HG03159 (cell line): ENCODE data around the gene SPATA20.

Experiments
- ATAC-seq: cut with Tn5 transposase; IDR thresholded peaks from one replicate; pipeline ENCODE4 v1.9.1; 2021; ENCODE audit warnings: mild to moderate bottlenecking, moderate library complexity; ENCODE audit not compliant: unreplicated experiment

Gene SPATA20

GRCh38 chr17:50594128-50594823 lies 47.3 kb downstream of the SPATA20 start:
- ATAC-seq = no peak

DNA sequence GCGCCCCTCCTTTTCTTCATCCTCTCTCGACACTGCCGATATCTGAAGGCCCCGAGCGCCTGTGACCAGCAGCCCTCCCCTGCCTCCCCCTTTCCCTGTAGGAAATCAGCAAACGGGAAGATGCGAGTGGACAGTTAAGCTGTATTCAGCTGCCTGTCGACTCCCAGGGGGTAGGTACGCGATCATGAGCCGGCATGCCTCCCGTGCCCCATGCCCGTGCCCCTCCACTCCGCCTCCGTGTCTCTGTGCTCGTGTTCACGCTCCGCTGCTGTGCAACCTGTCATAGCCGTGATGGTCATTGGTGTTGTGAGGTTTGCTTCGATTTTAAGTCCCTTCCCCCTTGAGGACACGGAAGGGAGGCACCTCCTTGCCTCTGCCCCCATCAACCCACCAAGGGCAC lies 47.9 kb downstream of the SPATA20 start:
- no peak for ATAC-seq

DNA sequence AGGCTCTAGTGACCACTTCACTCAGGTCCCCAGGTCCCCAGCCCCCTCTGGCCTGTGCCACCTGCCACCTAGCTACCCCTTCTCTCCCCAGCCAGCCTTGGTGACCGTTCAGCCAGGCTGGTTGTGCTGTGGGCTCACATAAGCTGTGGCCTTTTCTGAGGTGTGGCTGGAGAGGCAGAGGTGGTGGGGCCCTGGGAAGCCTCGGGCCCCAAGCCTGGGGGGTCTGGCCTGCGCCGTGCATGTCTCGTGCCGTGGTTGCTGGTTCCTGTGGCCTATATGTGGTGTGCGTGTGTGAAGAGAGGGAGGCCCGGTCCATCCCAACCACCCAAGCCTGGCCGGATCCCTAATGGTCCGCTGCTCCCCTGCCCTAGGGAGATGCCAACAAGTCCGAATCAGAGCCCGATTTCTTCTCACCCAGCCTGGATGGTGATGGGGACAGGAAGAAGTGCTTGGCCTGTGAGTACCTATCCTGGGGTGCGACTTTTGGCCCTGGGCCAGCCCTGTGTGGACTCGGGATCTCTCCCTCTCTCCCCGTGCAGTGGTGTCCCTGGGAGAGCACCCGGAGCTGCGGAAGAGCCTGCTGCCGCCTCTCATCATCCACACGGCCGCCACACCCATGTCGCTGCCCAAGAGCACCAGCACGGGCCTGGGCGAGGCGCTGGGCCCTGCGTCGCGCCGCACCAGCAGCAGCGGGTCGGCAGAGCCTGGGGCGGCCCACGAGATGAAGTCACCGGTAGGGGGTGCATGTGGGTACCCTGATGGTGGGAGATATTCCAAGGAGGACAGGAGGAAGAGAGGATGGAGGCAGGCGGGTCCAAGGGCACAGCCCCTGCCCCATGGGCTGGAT lies 49.4 kb downstream of the SPATA20 start:
- no peak for ATAC-seq

DNA sequence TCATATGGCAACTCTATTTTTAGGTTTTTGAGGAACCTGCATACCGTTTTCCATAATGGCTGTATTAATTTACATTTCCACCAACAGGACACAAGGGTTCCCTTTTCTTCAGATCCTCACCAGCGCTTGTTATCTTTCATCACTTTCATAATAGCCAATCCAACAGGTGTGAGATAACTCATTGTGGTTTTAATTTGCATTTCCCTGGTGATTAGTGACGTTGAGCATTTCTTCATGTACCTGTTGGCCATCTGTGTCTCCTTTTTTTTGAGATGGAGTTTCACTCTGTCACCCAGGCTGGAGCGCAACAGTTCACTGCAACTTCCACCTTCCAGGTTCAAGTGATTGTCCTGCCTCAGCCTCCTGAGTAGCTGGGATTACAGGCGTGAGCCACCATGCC lies 51.5 kb downstream of the SPATA20 start:
- ATAC-seq = no peak

DNA sequence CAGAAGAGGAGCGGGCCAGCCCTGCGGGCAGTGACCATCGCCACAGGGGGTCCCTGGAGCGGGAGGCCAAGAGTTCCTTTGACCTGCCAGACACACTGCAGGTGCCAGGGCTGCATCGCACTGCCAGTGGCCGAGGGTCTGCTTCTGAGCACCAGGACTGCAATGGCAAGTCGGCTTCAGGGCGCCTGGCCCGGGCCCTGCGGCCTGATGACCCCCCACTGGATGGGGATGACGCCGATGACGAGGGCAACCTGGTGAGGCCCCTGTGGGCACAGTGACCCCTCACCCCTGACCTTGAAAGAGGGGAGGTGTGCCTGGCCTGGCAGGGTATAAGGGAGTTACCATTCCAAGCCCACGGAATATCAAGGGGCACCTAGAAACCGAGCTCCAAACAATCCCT lies 52.6 kb downstream of the SPATA20 start:
- no peak for ATAC-seq

DNA sequence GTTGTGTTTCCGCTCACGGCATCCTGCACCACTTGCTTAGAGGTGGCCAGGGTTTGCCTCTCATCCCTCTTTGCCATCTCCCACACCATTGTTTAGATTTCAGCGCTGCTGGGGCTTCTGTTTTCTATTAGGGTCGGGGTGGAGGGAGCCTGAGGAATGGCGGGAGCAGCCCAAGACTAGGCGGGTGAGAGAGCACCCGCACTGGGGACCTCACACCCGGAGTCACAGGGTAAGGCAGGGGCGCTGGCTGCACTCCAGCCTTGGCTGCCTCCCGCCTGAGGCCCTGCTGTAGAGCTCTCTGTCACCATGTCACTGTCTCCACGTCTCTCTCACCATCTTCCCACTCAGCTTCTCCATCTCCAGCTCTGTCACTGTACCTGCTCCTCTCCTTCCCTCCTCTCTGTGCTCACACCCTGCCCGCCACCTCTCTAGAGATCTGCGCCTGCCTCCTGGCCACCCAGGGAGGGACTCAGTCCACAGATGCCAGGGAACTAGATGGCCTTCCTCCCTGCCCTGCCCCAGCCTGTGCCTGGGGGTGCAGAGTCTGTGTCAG lies 54.9 kb downstream of the SPATA20 start:
- ATAC-seq = no peak

- no peak for ATAC-seq
These were observed 55.9 kb downstream of the SPATA20 start for GRCh38 chr17:50602836-50603235.

- ATAC-seq = no peak
These were observed 56.4 kb downstream of the SPATA20 start for GRCh38 chr17:50603340-50603739.

GRCh38 chr17:50604513-50604912 lies 57.5 kb downstream of the SPATA20 start:
- ATAC-seq = no peak

- no peak for ATAC-seq
These were observed 58.5 kb downstream of the SPATA20 start for GRCh38 chr17:50605429-50605828.
